ENCODE data around the gene RNF34. TPM values are rescaled to one million over a fixed set of nuclear protein-coding genes. Genes with fewer than 3 reads are reported as not detected.

Gene RNF34
- total and polyA plus RNA-seq, 2 of the 13 experiments (the other 11 are each of a cell fraction or from before 2014, with no cell fraction given): 36.8 to 53.2 TPM

DNA sequence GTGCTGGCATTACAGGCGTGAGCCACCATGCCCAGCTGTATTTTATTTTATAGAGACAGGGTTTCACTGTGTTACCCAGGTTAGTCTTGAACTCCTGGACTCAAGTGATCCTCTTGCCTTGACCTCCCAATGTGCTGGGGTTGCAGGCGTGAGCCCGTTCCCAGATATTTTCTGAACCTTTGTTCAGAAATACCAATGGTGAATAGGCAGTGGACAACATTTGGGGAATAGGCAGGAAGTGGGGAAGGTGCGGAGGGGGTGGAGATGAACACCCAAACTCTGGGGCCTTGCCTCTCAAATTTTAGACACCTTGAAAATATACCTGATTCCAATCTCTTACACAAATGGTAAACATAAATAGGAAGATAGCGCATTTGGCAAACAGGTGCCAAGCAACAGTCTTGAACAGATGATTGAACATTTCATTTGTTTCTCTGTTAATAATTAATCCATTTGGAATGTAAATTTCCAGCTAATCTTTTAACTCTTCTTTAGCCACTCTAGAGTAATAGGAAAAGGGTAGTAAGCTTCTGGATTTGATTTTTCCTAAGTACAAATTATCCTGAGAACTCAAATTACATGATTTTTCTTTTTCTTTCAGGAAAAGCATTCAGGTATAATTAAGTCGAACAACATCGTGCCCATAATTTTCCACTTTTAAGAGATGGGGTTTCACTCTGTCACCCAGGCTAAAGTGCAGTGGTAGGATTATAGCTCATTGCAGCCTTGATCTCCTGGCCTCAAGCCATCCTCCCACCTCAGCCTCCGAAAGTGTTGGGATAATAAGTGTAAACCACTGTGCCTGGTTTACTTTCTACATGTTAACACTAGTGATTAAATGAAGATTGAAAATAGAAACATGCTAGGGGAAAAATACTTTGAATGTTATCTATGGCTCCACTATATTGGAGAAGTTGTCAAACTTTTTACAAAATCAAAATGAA lies 22.9 kb upstream of the RNF34 start (continued):
- TF ChIP-seq, protein P1, sequence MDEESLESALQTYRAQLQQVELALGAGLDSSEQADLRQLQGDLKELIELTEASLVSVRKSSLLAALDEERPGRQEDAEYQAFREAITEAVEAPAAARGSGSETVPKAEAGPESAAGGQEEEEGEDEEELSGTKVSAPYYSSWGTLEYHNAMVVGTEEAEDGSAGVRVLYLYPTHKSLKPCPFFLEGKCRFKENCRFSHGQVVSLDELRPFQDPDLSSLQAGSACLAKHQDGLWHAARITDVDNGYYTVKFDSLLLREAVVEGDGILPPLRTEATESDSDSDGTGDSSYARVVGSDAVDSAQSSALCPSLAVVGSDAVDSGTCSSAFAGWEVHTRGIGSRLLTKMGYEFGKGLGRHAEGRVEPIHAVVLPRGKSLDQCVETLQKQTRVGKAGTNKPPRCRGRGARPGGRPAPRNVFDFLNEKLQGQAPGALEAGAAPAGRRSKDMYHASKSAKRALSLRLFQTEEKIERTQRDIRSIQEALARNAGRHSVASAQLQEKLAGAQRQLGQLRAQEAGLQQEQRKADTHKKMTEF (CRISPR knock-in tag; IDR thresholded peaks at IDR 0.05): peak; percentile 58
- no peak for TF ChIP-seq HMG20B (CRISPR knock-in tag; conservative IDR thresholded peaks at IDR 0.05)
- TF ChIP-seq, protein P2, sequence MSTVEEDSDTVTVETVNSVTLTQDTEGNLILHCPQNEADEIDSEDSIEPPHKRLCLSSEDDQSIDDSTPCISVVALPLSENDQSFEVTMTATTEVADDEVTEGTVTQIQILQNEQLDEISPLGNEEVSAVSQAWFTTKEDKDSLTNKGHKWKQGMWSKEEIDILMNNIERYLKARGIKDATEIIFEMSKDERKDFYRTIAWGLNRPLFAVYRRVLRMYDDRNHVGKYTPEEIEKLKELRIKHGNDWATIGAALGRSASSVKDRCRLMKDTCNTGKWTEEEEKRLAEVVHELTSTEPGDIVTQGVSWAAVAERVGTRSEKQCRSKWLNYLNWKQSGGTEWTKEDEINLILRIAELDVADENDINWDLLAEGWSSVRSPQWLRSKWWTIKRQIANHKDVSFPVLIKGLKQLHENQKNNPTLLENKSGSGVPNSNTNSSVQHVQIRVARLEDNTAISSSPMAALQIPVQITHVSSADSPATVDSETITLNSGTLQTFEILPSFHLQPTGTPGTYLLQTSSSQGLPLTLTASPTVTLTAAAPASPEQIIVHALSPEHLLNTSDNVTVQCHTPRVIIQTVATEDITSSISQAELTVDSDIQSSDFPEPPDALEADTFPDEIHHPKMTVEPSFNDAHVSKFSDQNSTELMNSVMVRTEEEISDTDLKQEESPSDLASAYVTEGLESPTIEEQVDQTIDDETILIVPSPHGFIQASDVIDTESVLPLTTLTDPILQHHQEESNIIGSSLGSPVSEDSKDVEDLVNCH (CRISPR knock-in tag; IDR thresholded peaks at IDR 0.05): no peak
- TF ChIP-seq ERF (CRISPR knock-in tag; IDR thresholded peaks at IDR 0.05): no peak
- TF ChIP-seq, protein P3, sequence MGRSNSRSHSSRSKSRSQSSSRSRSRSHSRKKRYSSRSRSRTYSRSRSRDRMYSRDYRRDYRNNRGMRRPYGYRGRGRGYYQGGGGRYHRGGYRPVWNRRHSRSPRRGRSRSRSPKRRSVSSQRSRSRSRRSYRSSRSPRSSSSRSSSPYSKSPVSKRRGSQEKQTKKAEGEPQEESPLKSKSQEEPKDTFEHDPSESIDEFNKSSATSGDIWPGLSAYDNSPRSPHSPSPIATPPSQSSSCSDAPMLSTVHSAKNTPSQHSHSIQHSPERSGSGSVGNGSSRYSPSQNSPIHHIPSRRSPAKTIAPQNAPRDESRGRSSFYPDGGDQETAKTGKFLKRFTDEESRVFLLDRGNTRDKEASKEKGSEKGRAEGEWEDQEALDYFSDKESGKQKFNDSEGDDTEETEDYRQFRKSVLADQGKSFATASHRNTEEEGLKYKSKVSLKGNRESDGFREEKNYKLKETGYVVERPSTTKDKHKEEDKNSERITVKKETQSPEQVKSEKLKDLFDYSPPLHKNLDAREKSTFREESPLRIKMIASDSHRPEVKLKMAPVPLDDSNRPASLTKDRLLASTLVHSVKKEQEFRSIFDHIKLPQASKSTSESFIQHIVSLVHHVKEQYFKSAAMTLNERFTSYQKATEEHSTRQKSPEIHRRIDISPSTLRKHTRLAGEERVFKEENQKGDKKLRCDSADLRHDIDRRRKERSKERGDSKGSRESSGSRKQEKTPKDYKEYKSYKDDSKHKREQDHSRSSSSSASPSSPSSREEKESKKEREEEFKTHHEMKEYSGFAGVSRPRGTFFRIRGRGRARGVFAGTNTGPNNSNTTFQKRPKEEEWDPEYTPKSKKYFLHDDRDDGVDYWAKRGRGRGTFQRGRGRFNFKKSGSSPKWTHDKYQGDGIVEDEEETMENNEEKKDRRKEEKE (IDR thresholded peaks at IDR 0.05): no peak
- TF ChIP-seq SRY (CRISPR knock-in tag; IDR thresholded peaks at IDR 0.05): no peak
- no peak for TF ChIP-seq SSRP1 (CRISPR knock-in tag; IDR thresholded peaks at IDR 0.05)
- no peak; the same call in 1 of the 2 replicates for TF ChIP-seq KDM1A (CRISPR knock-in tag; IDR thresholded peaks at IDR 0.05)
- TF ChIP-seq ZNF33A (CRISPR knock-in tag; IDR thresholded peaks at IDR 0.05; ENCODE audit: borderline replicate concordance): no peak
- no peak for TF ChIP-seq FLYWCH1 (CRISPR knock-in tag; IDR thresholded peaks at IDR 0.05)
- TF ChIP-seq KDM5B (CRISPR knock-in tag; IDR thresholded peaks at IDR 0.05; ENCODE audit: borderline replicate concordance): no peak
- TF ChIP-seq, protein P4, sequence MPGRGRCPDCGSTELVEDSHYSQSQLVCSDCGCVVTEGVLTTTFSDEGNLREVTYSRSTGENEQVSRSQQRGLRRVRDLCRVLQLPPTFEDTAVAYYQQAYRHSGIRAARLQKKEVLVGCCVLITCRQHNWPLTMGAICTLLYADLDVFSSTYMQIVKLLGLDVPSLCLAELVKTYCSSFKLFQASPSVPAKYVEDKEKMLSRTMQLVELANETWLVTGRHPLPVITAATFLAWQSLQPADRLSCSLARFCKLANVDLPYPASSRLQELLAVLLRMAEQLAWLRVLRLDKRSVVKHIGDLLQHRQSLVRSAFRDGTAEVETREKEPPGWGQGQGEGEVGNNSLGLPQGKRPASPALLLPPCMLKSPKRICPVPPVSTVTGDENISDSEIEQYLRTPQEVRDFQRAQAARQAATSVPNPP (CRISPR knock-in tag; IDR thresholded peaks at IDR 0.05): no peak
- TF ChIP-seq, protein P5, sequence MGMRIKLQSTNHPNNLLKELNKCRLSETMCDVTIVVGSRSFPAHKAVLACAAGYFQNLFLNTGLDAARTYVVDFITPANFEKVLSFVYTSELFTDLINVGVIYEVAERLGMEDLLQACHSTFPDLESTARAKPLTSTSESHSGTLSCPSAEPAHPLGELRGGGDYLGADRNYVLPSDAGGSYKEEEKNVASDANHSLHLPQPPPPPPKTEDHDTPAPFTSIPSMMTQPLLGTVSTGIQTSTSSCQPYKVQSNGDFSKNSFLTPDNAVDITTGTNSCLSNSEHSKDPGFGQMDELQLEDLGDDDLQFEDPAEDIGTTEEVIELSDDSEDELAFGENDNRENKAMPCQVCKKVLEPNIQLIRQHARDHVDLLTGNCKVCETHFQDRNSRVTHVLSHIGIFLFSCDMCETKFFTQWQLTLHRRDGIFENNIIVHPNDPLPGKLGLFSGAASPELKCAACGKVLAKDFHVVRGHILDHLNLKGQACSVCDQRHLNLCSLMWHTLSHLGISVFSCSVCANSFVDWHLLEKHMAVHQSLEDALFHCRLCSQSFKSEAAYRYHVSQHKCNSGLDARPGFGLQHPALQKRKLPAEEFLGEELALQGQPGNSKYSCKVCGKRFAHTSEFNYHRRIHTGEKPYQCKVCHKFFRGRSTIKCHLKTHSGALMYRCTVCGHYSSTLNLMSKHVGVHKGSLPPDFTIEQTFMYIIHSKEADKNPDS (CRISPR knock-in tag; IDR thresholded peaks at IDR 0.05): no peak
- TF ChIP-seq ZNF891 (CRISPR knock-in tag; IDR thresholded peaks at IDR 0.05): no peak
- no peak for TF ChIP-seq ZNF607 (CRISPR knock-in tag; IDR thresholded peaks at IDR 0.05; ENCODE audit: borderline replicate concordance)
- TF ChIP-seq XRCC5 (optimal IDR thresholded peaks at IDR 0.05; ENCODE audit: low read length): no peak
- TF ChIP-seq, protein P6, sequence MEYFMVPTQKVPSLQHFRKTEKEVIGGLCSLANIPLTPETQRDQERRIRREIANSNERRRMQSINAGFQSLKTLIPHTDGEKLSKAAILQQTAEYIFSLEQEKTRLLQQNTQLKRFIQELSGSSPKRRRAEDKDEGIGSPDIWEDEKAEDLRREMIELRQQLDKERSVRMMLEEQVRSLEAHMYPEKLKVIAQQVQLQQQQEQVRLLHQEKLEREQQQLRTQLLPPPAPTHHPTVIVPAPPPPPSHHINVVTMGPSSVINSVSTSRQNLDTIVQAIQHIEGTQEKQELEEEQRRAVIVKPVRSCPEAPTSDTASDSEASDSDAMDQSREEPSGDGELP (IDR thresholded peaks at IDR 0.05; ENCODE audit: borderline replicate concordance, low read depth): peak; percentile 33; the same call in 1 of the 2 replicates
- TF ChIP-seq IRF2 (CRISPR knock-in tag; IDR thresholded peaks at IDR 0.05): peak; percentile 28; the same call in 1 of the 2 replicates
